Limb (tissue), 2 donors: ENCODE measurements around the gene MOCS3.

Experiments used
- DNase-seq, 2 donors: peaks; one replicate each; pipeline ENCODE4 v3.0.0-alpha.2; 2016; ENCODE audit errors: extremely low spot score in 2 of 2

The MOCS3 gene, protein sequence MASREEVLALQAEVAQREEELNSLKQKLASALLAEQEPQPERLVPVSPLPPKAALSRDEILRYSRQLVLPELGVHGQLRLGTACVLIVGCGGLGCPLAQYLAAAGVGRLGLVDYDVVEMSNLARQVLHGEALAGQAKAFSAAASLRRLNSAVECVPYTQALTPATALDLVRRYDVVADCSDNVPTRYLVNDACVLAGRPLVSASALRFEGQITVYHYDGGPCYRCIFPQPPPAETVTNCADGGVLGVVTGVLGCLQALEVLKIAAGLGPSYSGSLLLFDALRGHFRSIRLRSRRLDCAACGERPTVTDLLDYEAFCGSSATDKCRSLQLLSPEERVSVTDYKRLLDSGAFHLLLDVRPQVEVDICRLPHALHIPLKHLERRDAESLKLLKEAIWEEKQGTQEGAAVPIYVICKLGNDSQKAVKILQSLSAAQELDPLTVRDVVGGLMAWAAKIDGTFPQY

DNA sequence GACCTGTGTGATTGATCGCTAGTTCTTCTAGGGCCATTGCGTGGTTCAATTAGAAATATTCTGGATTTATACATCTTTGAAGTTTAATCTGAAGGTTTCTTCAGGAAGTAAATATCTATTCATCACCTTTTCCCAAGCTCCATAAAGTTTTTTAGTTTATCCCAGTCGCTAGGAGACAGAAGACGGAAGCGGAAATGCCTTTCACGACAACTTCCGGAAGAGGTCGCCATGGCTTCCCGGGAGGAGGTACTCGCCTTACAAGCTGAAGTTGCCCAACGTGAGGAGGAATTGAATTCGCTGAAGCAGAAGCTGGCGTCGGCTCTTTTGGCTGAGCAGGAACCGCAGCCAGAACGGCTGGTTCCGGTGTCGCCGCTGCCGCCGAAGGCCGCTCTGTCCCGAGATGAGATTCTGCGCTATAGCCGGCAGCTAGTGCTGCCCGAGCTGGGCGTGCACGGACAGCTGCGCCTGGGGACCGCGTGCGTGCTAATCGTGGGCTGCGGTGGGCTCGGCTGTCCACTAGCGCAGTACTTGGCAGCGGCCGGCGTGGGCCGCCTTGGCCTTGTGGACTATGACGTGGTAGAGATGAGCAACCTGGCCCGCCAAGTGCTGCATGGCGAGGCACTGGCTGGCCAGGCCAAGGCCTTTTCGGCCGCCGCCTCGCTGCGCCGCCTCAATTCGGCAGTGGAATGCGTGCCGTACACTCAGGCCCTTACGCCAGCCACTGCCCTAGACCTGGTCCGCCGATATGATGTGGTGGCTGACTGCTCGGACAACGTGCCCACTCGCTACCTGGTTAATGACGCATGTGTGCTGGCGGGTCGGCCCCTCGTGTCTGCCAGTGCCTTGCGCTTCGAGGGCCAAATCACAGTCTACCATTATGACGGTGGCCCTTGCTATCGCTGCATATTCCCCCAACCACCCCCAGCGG, at the start of gene MOCS3:
Gene MOCS3 (plus strand): TSS at position 204 of the 928 bp plus-strand sequence. CDS start 25 bp downstream, at position 229.
- DNase-seq, result peak; percentile 90 to 94

DNA sequence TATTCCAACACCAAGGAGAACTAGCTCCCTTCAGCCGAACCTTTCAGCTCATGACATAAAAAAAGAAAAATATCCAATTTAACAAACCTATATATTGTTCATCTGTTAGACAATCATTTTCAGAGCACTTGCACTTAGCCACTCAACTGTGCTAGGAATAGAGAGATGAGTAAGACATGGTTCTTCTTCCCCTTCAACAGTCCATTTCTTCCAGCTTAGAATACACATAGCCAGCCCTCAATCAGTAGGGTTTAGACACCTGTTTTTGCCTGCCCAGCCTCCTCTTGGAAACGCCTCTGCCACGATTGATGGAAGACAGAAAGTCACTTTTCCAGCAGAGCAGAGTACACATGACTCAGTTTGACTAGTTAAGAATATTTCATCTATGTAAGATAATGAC, 49.2 kb upstream of the MOCS3 start:
- DNase-seq, result no peak

DNA sequence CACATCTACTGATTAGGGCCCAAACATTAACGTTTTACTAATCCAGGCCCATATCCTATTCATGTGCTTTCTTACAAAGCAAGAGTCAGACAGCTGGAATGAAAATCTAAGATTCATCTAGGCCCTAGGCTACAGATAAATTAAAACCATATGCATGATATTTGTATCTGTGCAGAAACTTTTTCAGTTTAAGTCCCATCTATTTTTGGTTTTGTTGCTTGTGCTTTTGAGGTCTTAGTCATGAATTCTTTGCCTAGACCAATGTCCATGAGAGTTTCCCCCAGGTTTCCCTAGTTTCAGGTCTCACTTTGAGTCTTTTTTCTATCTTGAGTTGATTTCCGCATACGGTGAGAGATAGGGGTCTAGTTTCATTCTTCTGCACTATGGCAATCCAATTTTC, 47.6 kb upstream of the MOCS3 start:
- DNase-seq, result no peak

DNA sequence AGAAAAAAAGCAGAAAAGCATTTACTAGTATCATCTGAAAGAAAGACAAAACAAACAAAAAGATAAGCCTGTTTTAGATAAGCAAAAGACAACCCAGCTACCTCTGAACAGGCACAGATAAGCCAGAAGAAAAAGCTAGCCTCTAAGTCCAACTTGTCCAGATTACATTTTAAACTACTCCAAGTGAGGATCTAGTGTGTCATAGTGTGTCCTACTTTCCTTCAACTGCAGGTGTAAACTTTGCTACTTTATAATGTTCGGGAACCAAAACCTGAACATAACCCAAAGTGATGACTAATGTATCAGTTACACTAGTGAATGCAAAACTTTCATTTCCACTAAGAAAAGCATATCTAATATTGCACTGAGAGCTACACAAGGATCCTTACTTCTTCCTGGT, 46.9 kb upstream of the MOCS3 start:
- DNase-seq, result no peak

DNA sequence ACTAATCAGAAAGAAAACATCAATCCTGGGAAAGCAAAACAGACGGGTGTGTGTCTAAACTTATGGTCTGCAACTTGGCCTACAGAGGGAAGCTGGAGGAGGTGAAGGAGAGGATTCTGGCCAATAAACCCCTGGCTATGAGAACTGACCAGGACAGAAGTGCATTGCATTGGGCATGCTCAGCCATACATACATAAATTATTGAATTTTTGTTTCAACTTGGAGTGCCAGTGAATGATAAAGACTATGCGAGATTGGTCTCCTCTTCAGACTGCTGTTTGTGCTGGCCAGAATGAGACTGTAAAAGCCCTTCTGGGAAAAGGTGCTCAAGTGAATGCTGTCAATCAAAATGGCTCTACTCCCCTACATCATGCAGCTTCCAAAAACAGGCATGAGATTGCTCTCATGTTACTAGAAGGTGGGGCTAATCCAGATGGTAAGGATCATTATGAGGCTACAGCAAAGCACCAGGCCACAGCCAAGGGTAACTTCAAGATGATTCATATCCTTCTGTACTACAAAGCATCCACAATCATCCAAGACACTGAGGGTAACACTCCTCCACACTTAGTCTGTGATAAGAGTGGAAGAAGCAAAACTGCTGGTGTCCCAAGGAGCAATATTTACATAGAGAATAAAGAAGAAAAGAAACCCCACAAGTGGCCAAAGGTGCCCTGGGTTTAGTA, 44.8 kb upstream of the MOCS3 start:
- DNase-seq, result no peak

DNA sequence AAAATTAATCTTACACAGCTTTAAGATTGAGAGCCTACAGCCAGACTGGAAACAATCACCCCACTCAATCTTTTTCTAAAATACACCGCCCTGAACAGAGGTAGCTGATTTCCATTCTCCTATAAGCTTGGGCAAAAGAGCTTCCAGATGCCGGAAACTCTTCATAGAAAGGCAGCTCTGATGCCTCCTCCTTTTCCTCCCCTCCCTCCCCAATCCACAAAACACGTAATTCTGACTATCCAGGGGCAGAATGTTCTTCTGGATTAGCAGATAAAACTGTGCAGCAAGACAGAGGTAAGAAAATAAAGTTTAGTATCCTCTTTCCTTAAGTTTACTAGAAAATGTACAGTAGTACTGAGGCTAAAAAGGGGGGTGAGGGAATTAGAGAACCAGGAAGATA, 43.2 kb upstream of the MOCS3 start:
- no peak for DNase-seq

DNA sequence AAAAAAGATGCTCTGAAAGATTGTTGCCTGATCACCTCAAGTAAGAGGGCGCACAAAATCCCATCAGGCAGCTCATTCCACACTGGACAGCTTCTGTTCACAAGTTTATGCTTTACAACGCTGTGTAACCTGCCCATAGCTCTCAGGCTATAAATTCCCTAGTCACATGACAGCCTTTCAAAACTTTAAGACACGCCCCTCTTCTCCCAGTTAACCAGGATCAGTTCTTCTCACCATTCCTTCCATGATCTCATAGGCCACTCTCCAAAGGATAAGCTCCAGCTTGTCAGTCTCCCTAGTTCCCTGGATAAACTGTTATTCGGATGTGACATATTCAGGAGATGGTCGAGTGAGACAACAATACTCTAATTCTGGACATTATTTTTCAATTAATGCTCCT, 42.4 kb upstream of the MOCS3 start:
- no peak for DNase-seq

DNA sequence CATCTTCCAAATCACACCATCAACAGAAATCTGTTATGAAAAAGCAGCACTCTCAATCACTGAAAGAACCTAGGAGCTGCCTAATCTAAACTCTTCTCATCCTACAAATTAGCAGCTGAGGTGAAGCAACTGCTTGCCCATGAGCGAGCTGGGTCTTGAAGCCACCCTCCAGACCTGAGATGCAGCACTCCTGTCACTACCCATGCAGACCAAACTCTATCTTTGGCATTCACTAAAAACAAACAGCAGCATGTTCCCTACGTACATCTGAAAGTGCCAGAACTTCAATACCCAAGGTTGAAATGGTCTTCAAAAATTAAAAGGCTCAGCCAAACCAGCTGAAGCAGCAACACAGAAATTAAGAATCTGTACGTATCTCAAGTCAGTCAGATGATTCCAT, 41.7 kb upstream of the MOCS3 start:
- DNase-seq, result no peak

DNA sequence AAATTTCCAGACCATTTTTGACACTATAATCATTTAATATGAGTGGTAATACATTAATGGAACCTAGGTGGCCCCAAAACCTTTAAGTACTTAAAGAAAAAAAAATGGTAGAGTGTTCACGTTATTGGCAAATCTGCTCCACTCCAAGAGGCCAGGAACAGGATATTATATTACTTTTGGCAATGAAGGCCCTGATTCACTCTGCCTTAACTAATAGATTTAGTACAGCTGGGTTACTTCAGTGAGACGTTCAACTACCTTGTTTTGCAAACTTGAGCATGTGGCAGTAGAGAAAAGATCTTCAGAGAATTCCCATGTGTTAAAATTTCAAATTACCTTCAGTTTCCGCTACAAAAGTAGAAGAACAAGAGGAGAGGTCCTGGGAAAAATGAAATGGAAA, 40.2 kb upstream of the MOCS3 start:
- DNase-seq, result no peak

DNA sequence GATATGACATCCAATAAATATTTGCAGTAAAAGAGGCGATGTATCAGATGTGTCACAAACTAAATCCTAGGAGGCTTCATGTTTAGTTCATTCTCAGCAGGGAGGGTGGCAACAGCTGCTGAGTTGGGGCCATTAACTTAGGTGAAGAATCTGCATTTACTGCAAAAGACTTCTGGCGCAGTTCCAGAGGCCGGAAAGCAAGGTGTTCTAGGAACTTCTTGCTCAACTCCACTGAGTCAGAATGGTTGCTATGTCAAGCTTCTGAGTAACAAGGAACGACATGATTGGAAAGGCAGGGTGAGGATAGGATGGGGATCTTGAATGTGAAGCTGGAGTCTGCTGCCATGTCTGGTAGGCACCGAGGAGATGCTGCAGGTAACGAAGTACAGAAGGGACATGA, 39.1 kb upstream of the MOCS3 start:
- DNase-seq, result no peak

DNA sequence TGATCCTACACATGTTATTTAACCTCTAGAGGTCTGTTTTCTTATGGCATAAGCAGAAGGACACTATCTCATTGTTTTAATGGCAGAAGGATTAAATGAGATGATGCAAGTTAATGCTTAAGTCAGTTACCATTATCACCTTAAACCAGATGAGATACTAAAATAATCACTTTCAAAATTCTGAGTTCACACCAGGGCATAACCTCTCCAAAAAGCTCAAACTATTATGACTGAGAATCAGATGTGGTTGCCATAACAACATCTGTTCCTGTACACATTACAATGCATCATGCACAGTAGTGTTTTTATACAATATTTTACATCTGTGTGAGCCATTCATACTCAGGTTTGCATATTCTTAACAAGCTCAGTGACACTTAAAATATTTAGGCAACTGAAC, 37.6 kb upstream of the MOCS3 start:
- no peak for DNase-seq

DNA sequence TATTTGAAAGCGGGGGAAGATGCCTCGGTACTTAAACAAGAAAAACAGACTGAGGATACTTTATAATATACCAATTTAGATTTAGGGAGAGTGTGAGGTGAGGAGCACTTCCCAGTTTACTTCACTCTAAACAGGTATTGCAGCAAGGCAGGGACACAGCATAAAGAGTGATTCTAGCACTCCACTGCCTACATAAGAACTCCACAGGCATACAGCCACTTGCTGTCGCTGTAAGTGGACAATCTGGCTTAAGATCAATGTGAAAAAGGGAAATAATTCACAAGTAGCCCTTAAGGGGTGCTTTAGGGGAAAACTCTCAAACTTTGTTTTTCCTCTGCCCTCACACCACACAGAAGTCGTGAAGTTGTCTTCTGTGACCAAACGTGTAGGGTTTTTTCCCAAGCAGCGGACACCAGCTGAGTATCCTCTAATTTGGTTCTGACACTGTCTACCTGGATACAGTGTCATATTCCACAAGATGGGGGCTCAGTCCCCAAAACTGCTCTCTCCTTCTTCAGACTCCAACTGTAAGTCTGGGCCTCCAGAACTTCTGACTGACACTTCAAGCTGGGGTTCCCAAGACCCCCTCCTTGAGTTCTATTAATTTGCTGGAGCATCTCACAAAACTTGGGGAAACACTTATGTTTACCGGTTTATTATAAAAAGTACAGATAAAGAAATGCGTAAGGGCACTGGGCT, 36.7 kb upstream of the MOCS3 start:
- no peak for DNase-seq

DNA sequence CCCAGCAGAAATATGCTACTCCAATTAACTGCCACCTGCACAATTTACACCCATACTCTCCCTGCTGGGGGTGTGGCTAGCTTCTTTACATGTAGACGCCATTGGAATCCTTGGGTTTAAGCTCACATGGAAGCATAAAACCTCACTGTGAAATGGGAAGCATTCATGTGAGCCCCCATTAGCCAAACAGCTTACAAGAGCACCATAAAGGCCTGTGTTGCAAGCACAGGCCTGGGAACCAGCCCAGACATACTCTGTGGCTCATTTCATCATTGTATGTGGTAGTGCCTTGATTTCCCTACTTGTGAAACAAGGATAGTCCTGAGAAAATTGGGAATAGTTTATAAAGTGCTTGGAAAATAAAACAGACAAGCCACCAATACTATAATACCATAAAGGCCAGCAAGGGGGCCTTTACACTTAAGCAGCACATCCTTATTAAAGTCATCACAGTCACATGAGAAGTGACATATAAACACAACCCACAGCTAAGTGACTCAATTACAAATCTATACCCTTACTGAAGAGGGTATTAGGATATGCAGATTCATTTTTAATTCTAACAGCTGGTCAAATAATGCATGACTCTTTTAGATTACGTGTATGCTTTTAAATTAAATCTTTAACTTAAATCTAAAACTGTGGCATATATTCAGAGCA, 34.2 kb upstream of the MOCS3 start:
- no peak for DNase-seq

DNA sequence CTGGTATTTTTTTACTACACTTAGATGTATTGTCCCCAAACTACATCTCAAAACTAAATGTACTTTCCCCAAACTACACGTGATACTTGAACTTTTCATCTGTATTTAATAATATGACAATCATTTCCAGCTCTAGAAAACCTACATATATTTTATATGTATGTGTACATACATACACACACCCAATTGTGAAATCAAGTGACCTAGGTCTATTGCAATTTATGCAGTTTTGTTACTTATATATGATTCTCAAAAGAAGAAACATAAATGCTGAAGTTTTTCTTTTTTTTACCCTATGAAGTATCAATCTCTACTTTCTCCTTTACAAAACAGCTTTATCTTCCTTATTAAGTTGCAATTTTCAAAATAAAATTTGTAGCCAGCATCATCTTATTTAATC, 32.1 kb upstream of the MOCS3 start:
- no peak for DNase-seq

DNA sequence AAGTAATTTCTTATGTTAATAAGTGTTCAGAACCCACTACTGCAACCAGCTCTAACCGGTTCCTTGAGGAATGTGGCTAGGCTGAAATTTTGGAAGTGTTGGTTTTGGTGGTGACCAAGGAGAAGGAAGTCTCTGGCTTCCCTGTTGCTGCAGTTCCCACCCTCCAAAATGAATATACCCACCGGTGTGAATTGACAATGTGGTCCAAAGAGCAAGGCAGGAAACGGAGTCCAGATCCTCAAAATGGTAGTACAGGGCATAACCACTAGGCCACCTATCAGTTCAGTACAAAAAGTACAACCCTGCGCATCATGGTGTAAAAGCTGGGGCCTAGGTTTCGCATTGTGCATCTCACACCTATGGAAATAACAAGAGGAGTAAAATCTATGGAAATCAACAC, 30.1 kb upstream of the MOCS3 start:
- no peak for DNase-seq

DNA sequence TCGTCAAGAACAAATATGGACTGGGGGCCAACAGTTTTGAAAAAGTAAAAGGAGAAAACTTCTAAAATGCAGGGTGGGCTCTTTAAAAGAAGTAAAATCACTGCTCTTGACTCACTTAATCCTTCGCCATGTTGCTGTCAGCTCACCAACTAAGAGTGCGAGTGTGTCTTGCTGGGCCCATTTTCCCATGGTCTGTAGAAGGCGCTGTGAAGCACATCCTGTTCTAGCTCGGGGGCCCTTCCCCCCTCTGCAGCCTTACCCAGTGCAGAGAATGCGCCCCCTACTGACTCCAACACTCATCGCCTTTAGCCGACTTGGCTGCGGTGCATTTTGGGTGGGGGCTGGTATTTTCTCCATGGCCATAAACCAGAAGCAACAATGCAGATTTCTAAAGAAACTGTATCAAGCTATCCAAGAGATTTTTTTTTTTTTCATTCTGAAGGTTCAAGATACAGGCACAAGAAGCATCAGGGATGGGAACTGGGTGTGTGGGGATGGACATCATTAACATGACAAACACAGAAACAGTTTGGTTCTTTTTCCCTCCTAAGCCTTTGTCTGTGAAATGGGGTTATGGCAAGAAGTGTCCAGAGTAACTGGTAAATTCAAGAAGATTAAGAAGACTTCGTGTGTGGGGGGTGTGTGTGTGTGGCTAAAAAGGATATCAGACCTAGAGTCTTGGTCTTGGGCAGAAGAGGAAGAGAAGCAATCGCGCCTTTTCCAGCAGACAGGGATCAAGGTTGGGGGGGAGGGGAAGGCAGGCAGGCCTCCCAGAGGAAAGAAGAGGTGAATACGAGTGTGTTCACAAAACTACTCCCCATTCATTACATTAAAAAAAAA, 29.1 kb upstream of the MOCS3 start:
- peak; percentile 93 to 94 for DNase-seq

DNA sequence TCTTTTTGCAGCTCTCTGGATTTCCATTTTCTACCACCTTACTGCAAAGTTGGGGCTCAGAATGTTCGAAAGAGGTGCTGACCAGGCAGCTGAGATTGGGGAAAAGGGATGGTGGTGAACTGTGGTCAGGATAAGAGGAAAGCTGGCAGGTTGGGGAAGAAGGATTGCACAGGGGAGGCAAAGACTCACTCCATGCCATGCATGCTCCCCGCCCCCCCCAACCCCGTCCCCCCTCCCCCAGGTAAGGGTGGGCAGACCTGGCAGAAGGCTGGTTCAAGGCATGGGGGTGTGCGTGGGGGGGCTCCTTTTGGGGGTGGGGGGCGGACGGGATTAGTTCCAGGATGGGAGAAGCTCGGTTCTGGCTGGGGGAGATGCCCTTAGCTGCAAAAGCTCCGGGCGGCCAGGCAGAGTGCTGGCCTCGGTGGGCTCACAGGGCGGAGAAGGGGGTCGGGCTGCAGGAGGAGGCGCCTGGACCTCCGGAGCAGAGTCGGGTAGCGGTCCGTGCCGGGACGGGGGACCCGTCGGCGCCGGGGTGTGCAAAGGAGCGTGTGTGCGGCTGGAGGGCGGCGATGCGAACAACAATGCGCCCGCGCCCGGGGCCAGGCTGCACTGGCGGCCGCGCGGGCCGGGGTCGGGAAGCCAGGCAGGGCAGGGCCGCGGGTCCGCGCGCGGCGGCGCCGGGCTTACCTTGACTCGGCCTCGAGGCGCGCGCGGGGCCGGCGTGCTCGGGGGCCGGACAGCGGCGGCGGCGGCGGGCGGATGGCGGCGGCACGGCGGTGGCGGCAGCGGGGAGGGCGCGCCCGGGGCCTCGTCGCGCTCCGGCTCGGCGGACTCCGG, 28.3 kb upstream of the MOCS3 start:
- DNase-seq, result peak in 1 of 2 donors; percentile 67

DNA sequence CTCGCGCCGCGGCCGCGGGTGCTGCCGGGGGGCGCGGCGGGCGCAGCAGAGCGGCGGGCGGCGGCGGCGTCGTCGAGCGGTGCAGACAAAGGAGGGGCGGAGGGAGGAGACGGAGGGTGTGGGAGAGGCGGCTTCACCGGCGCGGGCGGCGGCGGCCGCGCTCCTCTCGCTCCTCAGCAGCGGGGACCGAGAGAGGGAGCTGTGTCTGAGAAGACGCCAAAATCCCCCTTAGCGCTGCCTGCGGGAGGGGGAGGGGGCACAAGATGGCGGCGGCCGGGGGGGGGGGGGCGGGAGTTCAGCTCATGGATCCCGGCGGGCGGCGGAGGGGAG, 27.7 kb upstream of the MOCS3 start:
- peak in 1 of 2 donors; percentile 59 for DNase-seq
